ENCODE measurements around the gene CROCC.

Gene CROCC

GRCh38 chr1:17011439-17012307 is 89.9 kb downstream of the CROCC start, which contains the start of gene ATP13A2:
ATP13A2 (minus strand) TSS chr1:17011928; CDS start chr1:17011738, 190 bp downstream.
- intact Hi-C loops (cut with DNase I), result loop anchor here (5.0 kb wide), 1 partner anchor 41 kb away; the partner anchor contains the start of gene SDHB
- peak; percentile 63 to 95 (median 89) for DNase-seq

DNA sequence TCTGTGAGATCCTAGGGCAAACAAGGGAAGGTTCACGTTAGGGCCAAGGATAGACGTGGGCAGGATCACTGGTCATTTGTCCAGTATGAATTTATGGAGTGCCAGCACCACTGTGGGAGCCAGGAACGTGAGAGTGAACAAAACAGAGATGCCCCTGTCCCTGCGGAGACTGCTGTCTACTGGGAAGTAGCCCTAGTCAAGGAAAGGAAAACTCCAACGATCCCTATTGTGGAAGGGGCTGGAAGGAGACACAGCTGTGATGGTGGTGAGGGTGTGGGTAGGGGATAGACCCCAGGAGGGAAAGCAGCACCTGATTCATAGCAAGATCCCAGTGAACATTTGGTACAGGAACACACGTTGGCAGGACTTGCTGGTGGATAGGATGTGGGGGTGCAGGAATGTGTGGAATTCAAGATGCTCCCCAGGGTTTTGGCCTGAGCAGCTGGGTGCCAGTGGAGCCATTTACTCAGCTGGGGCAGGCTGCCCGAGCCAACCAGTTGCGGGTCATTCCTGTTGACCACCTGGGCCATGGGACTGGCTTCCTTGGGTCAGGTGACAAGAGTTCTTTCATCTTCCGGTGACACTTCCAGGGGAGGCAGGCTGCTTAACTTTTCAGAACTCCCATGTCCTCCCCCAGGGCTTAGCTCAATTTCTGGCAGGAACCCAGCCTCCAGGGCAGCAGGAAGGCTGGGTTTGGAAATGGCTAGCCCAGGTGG is 91.2 kb downstream of the CROCC start:
- no peak for DNase-seq
- intact Hi-C loops (cut with DNase I), result loop anchor here (5.0 kb wide), 1 partner anchor 39 kb away; the partner anchor contains the start of gene SDHB

DNA sequence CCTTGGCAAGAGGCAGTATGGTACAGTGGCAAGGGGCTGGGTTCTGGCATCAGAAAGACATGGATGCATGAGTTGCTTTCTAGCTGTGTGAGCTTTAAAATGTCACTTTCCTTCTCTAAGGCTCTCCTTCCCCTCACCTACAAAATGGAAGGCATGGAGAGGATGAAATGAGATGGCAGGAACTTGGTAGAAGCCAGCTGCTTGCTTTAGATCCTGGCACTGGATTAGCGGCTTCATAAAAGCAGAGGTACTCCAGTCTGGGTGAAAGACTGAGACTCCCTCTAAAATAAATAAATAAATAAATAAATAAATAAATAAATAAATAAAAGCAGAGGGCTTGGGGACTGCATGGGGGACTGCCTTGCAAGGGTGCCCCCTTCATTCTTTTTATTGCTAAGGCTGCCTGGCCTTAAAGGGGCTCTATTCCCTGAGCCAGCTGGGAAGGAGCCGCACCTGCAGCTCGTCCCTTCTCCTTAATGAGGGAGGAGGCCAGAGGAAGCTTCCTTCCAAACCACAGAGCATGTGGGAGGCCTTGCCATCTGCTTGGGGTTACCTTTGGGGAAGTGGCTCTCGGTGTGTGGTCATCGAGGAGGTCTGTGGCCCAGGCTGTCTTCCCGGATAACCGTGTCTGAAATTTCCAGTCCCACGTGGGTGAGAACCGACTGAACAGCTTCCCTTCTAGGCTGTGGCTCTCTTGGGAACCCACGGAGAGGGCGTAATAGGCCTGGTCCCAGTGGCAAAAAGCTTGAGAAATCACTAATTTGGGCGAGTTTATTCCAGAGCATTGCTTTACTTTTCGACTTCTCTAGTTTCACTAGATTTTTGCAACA is 92.0 kb downstream of the CROCC start:
- intact Hi-C loops (cut with DNase I), result loop anchor here (5.0 kb wide), 1 partner anchor 39 kb away; the partner anchor contains the start of gene SDHB
- DNase-seq, result peak in 9 of 42 donors; percentile 13 to 49 (median 27)

- intact Hi-C loops (cut with DNase I), result loop anchor here (5.0 kb wide), 1 partner anchor 37 kb away; the partner anchor contains the start of gene SDHB
- DNase-seq, result peak in 1 of 42 donors; percentile 14
These were observed 93.2 kb downstream of the CROCC start for GRCh38 chr1:17014671-17015567.

DNA sequence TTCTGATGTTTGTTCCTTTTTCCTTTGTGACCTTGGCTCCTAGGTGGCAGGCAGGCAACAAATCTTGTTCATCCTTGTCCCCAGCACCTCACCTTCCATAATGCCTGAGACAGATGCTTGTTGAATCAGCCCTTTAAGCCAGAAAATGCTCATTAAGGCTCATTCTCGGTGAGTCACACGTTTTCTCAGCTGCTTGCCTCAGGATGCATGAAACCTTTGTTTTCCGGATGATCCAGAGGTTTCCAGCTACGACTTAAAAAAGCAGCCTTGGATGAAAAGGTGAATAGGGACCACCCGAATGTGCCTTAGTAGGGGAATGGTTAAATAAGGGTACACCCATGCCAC is 94.6 kb downstream of the CROCC start:
- no peak for DNase-seq
- intact Hi-C loops (cut with DNase I), result no loop called here

GRCh38 chr1:17017435-17017834 is 95.7 kb downstream of the CROCC start:
- intact Hi-C loops (cut with DNase I), result no loop called here

GRCh38 chr1:17018849-17019248 is 97.1 kb downstream of the CROCC start:
- intact Hi-C loops (cut with DNase I), result no loop called here
- DNase-seq, result peak in 1 of 42 donors; percentile 4

More at GRCh38 chr1:17017435-17017834, 95.7 kb downstream of the CROCC start:
- peak in 2 of 42 donors; percentile 0 to 20 for DNase-seq

DNA sequence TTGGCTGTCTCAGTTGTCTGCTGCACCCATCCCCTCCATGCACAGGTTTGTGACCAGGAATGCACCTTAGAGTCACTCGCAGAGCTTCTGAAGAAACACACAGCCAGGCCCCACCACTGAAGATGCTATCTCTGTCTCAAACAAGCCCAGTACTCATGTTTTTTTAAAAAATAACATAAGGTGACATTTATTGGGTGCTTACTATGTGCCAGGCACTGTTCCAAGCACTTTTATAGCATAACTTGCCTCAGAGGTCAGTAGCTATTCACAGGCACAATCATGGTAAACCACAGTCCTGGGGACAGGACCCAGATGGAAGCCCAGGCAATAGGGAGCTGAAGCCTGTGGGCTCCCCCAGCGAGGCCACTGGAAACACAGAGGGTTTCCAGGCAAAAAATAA is 98.8 kb downstream of the CROCC start:
- DNase-seq, result peak in 1 of 42 donors; percentile 23
- intact Hi-C loops (cut with DNase I), result no loop called here

DNA sequence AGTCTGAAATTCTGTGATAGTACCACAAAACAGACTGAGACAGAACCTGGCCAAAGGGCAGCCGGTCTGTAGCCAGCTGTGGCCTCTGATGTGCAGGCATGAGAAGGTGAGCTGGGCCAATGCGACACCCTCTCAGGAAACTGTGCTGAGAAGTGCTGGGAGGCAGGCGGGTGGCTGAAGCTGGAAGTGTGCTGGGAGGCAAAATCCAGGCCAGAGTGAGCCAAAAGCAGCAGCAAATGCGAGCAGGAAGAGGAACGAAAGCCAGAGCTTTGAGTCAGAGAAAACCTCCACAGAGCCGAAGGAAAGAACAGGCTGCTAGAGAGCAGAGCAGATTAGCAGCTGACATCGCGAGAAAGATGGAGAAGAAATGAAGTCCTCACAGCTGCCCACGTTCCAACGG is 100.2 kb downstream of the CROCC start:
- intact Hi-C loops (cut with DNase I), result no loop called here
- peak in 2 of 42 donors; percentile 18 to 27 for DNase-seq
